ENCODE measurements around the gene RBM38. TPM values are rescaled to one million over a fixed set of nuclear protein-coding genes. Genes with fewer than 3 reads are reported as not detected.

The RBM38 gene
- total RNA-seq, 1 experiment from 2014 or later: 39.2 TPM

DNA sequence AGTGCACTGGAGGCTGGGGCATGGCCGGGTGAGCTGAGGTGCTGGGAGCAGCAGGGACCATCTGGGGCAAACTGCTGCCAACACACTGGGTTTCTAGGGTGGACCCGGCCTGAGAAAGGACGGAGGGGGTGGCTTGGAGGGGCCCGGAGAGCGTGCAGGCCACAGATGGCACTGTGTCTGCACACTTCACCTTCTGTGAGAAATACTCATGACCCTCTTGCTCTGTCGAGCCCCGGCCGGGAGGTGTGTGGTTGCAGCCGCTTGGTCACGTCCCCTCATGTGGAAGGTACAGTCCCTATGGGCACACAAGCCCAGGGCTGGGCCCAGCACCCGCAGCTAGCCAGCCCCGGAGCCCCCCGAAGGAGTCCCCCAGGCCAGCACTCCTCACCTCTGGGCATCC, 59.7 kb downstream of the RBM38 start:
- no TSS peak for BruUV-seq (replicated peaks)
- Histone ChIP-seq H3K4me1 (no peaks in the 10 kb centered on the region), H3K36me3 (ENCODE audit: control insufficient read depth, insufficient read depth, low read length) (no peaks in the 10 kb centered on the region), H3K4me3 (ENCODE audit: low read depth, low read length) (no peak overlapping the region), H3K9me3 (peaks cover 3% of the 10 kb centered on the region), H3K27me3 (replicated peaks; ENCODE audit: control insufficient read depth, insufficient read depth, low read length) (no peaks in the 10 kb centered on the region; the same call in none of the 2 replicates)
- intact Hi-C loops (cut with micrococcal nuclease; ENCODE audit: unreplicated experiment): no loop called here
- Mint-ChIP-seq H3K4me3 (ENCODE audit: unreplicated experiment) (no peak overlapping the region), H3K27me3 (ENCODE audit: insufficient read depth, unreplicated experiment) (peaks cover 19% of the 10 kb centered on the region), H3K27ac (ENCODE audit: unreplicated experiment) (no peak overlapping the region), H3K36me3 (ENCODE audit: insufficient read depth, unreplicated experiment) (no peaks in the 10 kb centered on the region), H3K9me3 (ENCODE audit: unreplicated experiment) (no peaks in the 10 kb centered on the region), H3K4me1 (ENCODE audit: low read depth, unreplicated experiment) (no peaks in the 10 kb centered on the region)
- DNase-seq: no peak
- POLR2A ChIA-PET: no interaction called here
- TF ChIP-seq, protein P1, sequence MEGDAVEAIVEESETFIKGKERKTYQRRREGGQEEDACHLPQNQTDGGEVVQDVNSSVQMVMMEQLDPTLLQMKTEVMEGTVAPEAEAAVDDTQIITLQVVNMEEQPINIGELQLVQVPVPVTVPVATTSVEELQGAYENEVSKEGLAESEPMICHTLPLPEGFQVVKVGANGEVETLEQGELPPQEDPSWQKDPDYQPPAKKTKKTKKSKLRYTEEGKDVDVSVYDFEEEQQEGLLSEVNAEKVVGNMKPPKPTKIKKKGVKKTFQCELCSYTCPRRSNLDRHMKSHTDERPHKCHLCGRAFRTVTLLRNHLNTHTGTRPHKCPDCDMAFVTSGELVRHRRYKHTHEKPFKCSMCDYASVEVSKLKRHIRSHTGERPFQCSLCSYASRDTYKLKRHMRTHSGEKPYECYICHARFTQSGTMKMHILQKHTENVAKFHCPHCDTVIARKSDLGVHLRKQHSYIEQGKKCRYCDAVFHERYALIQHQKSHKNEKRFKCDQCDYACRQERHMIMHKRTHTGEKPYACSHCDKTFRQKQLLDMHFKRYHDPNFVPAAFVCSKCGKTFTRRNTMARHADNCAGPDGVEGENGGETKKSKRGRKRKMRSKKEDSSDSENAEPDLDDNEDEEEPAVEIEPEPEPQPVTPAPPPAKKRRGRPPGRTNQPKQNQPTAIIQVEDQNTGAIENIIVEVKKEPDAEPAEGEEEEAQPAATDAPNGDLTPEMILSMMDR (IDR thresholded peaks at IDR 0.05; ENCODE audit: insufficient read depth in 1 of 2, low read depth in 1 of 2, low read length in 1 of 2, severe bottlenecking in 1 of 2, unreplicated experiment in 1 of 2): no peak
- CTCF ChIA-PET: no interaction called here

DNA sequence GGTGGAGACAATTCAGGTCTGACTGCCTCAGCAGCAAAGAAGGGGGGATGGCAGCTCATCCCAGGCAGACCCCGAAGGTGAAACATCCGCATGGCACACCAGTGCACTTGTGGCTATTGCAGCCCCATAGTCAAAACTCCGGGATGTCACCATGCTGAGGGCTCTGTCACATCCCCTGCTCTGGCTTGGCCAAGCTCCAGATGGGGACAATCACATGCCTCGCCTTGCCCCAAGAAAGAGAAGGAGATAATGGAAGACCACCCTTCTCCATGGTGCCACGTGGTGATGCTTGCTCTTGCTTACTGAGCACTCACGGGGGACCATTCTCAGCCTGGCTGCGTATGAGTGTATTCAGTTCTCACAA, 60.2 kb downstream of the RBM38 start:
- Mint-ChIP-seq H3K4me1 (ENCODE audit: low read depth, unreplicated experiment) (no peaks in the 10 kb centered on the region), H3K9me3 (ENCODE audit: unreplicated experiment) (no peaks in the 10 kb centered on the region), H3K27ac (ENCODE audit: unreplicated experiment) (no peak overlapping the region), H3K27me3 (ENCODE audit: insufficient read depth, unreplicated experiment) (peaks cover 19% of the 10 kb centered on the region), H3K4me3 (ENCODE audit: unreplicated experiment) (no peak overlapping the region), H3K36me3 (ENCODE audit: insufficient read depth, unreplicated experiment) (no peaks in the 10 kb centered on the region)
- ChIA-PET CTCF (no interaction called here), POLR2A (no interaction called here)
- H3K9me3 ChIP-seq: no peaks in the 10 kb centered on the region
- no TSS peak for BruUV-seq (replicated peaks)
- intact Hi-C loops (cut with micrococcal nuclease; ENCODE audit: unreplicated experiment): no loop called here
- H3K36me3 ChIP-seq (ENCODE audit: control insufficient read depth, insufficient read depth, low read length): no peaks in the 10 kb centered on the region
- TF ChIP-seq, protein P1 (IDR thresholded peaks at IDR 0.05; ENCODE audit: insufficient read depth in 1 of 2, low read depth in 1 of 2, low read length in 1 of 2, severe bottlenecking in 1 of 2, unreplicated experiment in 1 of 2): no peak
- no peak overlapping the region for H3K4me3 ChIP-seq (ENCODE audit: low read depth, low read length)
- H3K4me1 ChIP-seq: no peaks in the 10 kb centered on the region
- no peaks in the 10 kb centered on the region; the same call in 1 of the 2 replicates for H3K27me3 ChIP-seq (replicated peaks; ENCODE audit: control insufficient read depth, insufficient read depth, low read length)
- DNase-seq: no peak

DNA sequence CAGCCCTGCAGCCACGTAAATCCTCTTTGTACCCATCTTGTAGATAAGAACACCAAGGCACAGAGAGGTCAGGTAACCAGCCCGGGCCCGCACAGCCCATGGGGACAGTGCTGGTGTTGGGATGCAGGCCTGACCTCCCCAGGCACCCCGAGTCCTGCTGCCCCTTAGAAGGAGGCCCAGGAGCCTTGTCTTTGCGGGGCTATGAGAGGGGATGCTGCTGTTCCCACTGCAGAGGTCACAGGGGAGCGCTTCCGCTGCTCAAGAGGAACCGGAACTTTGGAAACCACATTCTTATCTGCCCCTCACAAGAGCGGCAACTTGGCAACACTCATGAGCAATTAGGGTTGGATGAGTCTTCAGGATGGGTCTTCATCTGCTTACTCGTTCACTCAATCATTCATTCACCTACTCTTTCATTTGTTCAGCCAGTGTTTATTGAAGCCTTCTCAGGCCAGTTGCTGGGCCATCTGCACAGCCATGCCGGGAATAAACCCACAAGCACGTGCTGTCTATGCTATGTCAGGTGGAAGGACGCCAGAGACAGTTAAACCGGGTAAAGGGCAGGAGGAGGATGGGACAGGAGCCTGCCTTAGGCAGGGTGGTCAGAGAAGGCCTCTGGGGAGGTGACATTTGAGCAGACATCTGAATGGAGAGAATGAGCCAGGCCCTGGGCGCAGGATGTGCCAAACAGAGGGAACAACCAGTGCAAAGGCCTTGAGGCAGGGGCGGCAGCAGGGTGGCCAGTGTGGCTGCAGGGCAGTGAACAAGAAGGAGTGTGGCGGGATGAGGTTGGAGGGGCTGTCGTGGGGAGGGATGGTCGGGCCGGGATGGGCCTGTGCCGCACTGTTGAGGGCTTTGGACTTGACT, 60.8 kb downstream of the RBM38 start:
- Histone ChIP-seq H3K36me3 (ENCODE audit: control insufficient read depth, insufficient read depth, low read length) (no peaks in the 10 kb centered on the region), H3K4me3 (ENCODE audit: low read depth, low read length) (no peak overlapping the region), H3K4me1 (no peaks in the 10 kb centered on the region), H3K9me3 (no peaks in the 10 kb centered on the region), H3K27me3 (replicated peaks; ENCODE audit: control insufficient read depth, insufficient read depth, low read length) (no peaks in the 10 kb centered on the region; the same call in 1 of the 2 replicates)
- no peak overlapping the region for H3K27ac Mint-ChIP-seq (ENCODE audit: unreplicated experiment)
- no peak for DNase-seq
- H3K27me3 Mint-ChIP-seq (ENCODE audit: insufficient read depth, unreplicated experiment): peaks cover 19% of the 10 kb centered on the region
- ChIA-PET CTCF (no interaction called here), POLR2A (no interaction called here)
- H3K4me1 Mint-ChIP-seq (ENCODE audit: low read depth, unreplicated experiment): no peaks in the 10 kb centered on the region
- no peaks in the 10 kb centered on the region for H3K9me3 Mint-ChIP-seq (ENCODE audit: unreplicated experiment)
- BruUV-seq (replicated peaks): no TSS peak
- TF ChIP-seq, protein P1 (IDR thresholded peaks at IDR 0.05; ENCODE audit: insufficient read depth in 1 of 2, low read depth in 1 of 2, low read length in 1 of 2, severe bottlenecking in 1 of 2, unreplicated experiment in 1 of 2): no peak
- no peak overlapping the region for H3K4me3 Mint-ChIP-seq (ENCODE audit: unreplicated experiment)
- no peaks in the 10 kb centered on the region for H3K36me3 Mint-ChIP-seq (ENCODE audit: insufficient read depth, unreplicated experiment)
- intact Hi-C loops (cut with micrococcal nuclease; ENCODE audit: unreplicated experiment): no loop called here

Data from Caco-2 (cell line).